Omental fat pad (tissue), 4 donors: ENCODE results near the gene ARHGEF6. TPM values are rescaled to one million over a fixed set of nuclear protein-coding genes. Genes with fewer than 3 reads are reported as not detected.

ENCODE experiments used
- ATAC-seq: fragments of 150-250 bp; one replicate; pipeline ENCODE4 v1.9.1; 2016; ENCODE audit warnings: mild to moderate bottlenecking, moderate library complexity; ENCODE audit not compliant: low FRiP score
- DNase-seq: peaks from one replicate; pipeline ENCODE4 v3.0.0-alpha.2; 2019; ENCODE audit warnings: low spot score
- total RNA-seq, 4 donors: library from RNA; depleted of rRNA; stranded (reverse); fragments of >200 nt; gene quantifications; one replicate each; pipeline ENCODE4 v1.1.0, GENCODE V29; 2016
- TF ChIP-seq, protein P1 (sequence below), 3 donors: fragments of 450-650 bp; IDR thresholded peaks; one replicate each; pipeline ENCODE4 v1.5.1; 2016 to 2017; ENCODE audit warnings: antibody characterized with exemption in 3 of 3, mild to moderate bottlenecking in 3 of 3, moderate library complexity in 2 of 3

ARHGEF6 gene
- total RNA-seq, 4 donors from 2014 or later = 38.8 to 150 (median 57.5) TPM

- DNase-seq (no peak), ATAC-seq (no peak)
- TF ChIP-seq, protein P1, sequence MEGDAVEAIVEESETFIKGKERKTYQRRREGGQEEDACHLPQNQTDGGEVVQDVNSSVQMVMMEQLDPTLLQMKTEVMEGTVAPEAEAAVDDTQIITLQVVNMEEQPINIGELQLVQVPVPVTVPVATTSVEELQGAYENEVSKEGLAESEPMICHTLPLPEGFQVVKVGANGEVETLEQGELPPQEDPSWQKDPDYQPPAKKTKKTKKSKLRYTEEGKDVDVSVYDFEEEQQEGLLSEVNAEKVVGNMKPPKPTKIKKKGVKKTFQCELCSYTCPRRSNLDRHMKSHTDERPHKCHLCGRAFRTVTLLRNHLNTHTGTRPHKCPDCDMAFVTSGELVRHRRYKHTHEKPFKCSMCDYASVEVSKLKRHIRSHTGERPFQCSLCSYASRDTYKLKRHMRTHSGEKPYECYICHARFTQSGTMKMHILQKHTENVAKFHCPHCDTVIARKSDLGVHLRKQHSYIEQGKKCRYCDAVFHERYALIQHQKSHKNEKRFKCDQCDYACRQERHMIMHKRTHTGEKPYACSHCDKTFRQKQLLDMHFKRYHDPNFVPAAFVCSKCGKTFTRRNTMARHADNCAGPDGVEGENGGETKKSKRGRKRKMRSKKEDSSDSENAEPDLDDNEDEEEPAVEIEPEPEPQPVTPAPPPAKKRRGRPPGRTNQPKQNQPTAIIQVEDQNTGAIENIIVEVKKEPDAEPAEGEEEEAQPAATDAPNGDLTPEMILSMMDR (IDR thresholded peaks at IDR 0.05) = no peak
Observed at GRCh38 chrX:136819031-136819703, 38.4 kb upstream of the ARHGEF6 start.

DNA sequence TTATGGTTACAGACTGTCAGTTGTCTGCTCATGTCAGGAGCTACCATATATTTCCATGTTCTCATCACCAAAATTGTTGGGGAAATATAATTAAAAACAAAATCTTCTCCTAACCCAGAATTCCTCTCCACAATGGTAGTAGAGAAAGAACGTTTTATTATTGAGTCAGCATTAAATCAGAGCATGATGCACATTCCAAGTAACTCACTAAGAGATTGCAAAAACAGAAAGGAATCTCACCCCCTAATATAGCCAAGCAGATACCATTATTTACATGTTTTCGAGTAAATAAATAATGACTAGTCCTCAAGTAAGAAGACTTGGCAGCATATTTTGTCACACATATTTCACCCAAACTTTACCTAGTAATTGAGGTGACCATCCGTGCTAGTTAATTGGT is 36.2 kb upstream of the ARHGEF6 start:
- ATAC-seq (no peak), DNase-seq (no peak)
- TF ChIP-seq, protein P1 (IDR thresholded peaks at IDR 0.05) = no peak

- DNase-seq = no peak
- ATAC-seq = no peak
- TF ChIP-seq, protein P1 (IDR thresholded peaks at IDR 0.05) = no peak
Observed at GRCh38 chrX:136814847-136815750, 34.4 kb upstream of the ARHGEF6 start.

- DNase-seq = no peak
- ATAC-seq = no peak
- TF ChIP-seq, protein P1 (IDR thresholded peaks at IDR 0.05) = no peak
Observed at GRCh38 chrX:136812286-136812685, 31.6 kb upstream of the ARHGEF6 start.

DNA sequence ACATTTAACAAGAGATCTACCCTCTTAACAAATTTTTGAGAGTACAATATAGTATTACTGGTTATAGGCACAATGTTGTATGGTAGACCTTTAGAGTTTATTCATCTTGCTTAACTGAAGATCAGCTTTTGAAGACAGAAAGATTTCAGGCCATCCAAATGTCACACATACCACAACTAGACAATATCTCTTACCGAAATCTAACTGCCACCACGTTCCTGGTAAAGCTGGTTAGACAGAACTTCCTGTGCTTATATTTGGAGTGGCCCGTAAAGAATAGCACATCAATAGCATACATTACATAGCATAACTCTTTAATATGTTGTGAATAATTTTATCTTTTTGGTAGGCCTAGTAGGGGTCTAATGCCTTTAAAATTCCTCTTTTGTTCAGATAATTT is 29.8 kb upstream of the ARHGEF6 start:
- DNase-seq = no peak
- TF ChIP-seq, protein P1 (IDR thresholded peaks at IDR 0.05) = no peak
- no peak for ATAC-seq

GRCh38 chrX:136806891-136807410 is 26.2 kb upstream of the ARHGEF6 start:
- ATAC-seq = no peak

More at GRCh38 chrX:136806891-136807410, 26.2 kb upstream of the ARHGEF6 start:
- DNase-seq = no peak
- TF ChIP-seq, protein P1 (IDR thresholded peaks at IDR 0.05) = no peak
